ENCODE measurements around the gene EIPR1. TPM values are rescaled to one million over a fixed set of nuclear protein-coding genes. Genes with fewer than 3 reads are reported as not detected.

Gene EIPR1
- total RNA-seq, 1 experiment from 2014 or later: 27.8 TPM

DNA sequence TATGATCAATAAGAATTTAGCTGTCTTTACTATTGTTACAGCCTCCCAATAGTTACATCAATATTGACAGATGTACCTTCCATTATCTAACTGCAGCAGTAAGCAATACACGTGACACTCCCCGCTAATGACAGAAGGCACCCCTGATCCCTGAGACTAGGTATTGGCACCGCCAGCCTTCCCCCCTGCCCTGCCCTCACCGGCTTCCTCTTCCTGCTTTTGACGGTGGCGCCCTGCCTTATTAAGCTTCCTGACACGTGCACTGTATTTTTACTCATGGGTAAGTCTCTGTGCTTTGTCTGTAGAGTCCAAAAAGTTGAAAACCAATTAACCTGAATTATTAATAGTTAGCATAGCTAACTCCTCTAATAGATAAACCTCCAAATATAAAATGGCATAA lies 223.5 kb downstream of the EIPR1 start:
- H3K4me2 ChIP-seq (ENCODE audit: insufficient read depth, insufficient read length, low read length): no peak overlapping the region
- TF ChIP-seq CTCF (conservative IDR thresholded peaks at IDR 0.05): no peak
- H3K27ac Mint-ChIP-seq: no peak overlapping the region
- H2BK120ac ChIP-seq (ENCODE audit: low read depth, low read length, poor library complexity, severe bottlenecking): no peak overlapping the region
- no peaks in the 10 kb centered on the region for H3K79me2 ChIP-seq (ENCODE audit: insufficient read depth, low read length)
- no peak overlapping the region for H2AFZ ChIP-seq (ENCODE audit: low read length)
- no peak overlapping the region for H4K8ac ChIP-seq (replicated peaks; ENCODE audit: insufficient read length, low read depth, low read length)
- no CpG with 5 or more reads among the region's 7 CpGs for WGBS (ENCODE audit: extremely low coverage, insufficient read length, low lambda C conversion rate)
- no peak overlapping the region for H3K18ac ChIP-seq (ENCODE audit: insufficient read length, low read depth, low read length)
- peaks cover 4% of the 10 kb centered on the region; the same call in 1 of the 2 replicates for H3K27me3 Mint-ChIP-seq (ENCODE audit: low read depth)
- H3K9me3 Mint-ChIP-seq: peaks cover 14 to 20% of the 10 kb centered on the region in 2 experiments; a peak in 4 of 5 replicates
- no peak overlapping the region for H2BK20ac ChIP-seq (ENCODE audit: low read depth, low read length, poor library complexity, severe bottlenecking)
- no peaks in the 10 kb centered on the region for H3K27me3 ChIP-seq (ENCODE audit: insufficient read depth, low read length)
- no peak overlapping the region for H2AK5ac ChIP-seq (ENCODE audit: insufficient read length, low read length)
- no peaks in the 10 kb centered on the region for H3K9me3 ChIP-seq (ENCODE audit: control insufficient read depth, low read depth, low read length)
- peaks cover 4 to 5% of the 10 kb centered on the region in 2 experiments for H3K4me1 Mint-ChIP-seq
- H3K56ac ChIP-seq (ENCODE audit: insufficient read length, low read depth, low read length): no peak overlapping the region
- no peaks in the 10 kb centered on the region for H3K4me1 ChIP-seq (ENCODE audit: insufficient read depth, low read length)
- no peak overlapping the region for H2BK5ac ChIP-seq (ENCODE audit: insufficient read length, low read length)
- no peak overlapping the region for H3K23ac ChIP-seq (ENCODE audit: insufficient read length, low read depth, low read length)
- no peak overlapping the region for H2BK12ac ChIP-seq (ENCODE audit: insufficient read length, low read depth, low read length)
- no peaks in the 10 kb centered on the region for H4K20me1 ChIP-seq (ENCODE audit: control insufficient read depth, insufficient read depth, insufficient read length)
- H3T11ph ChIP-seq (ENCODE audit: low read length): no peak overlapping the region
- H3K79me1 ChIP-seq (ENCODE audit: insufficient read depth, low read depth, low read length, poor library complexity, severe bottlenecking): no peaks in the 10 kb centered on the region
- H3K14ac ChIP-seq (ENCODE audit: insufficient read depth, low read length): no peak overlapping the region
- H4K91ac ChIP-seq (ENCODE audit: insufficient read length, low read depth, low read length): no peak overlapping the region
- H3K4ac ChIP-seq (ENCODE audit: low read depth, low read length): no peak overlapping the region
- H3K36me3 Mint-ChIP-seq (ENCODE audit: insufficient read depth in 1 of 3, low read depth in 3 of 3): peaks cover 11 to 27% (median 16%) of the 10 kb centered on the region in 3 experiments
- H4K5ac ChIP-seq (ENCODE audit: insufficient read length, low read depth, low read length): no peak overlapping the region
- H3K27ac ChIP-seq (ENCODE audit: insufficient read length, low read depth, low read length): no peak overlapping the region
- H3K4me3 Mint-ChIP-seq: no peak overlapping the region
- DNase-seq: no peak
- no peak overlapping the region for H3K9ac ChIP-seq (ENCODE audit: extremely low read depth, insufficient read length, low read length)
- H2BK15ac ChIP-seq (ENCODE audit: low read depth, low read length): no peak overlapping the region
- H3K23me2 ChIP-seq (ENCODE audit: insufficient read length, low read depth, low read length, poor library complexity, severe bottlenecking): no peaks in the 10 kb centered on the region
